K562 (cell line): ENCODE measurements around the gene LTO1. TPM values are rescaled to one million over a fixed set of nuclear protein-coding genes. Genes with fewer than 3 reads are reported as not detected.

Experiments
- BCL6 ChIP-seq: fragments of 250-450 bp; sonication (Bioruptor Pico); IDR thresholded peaks from 2 replicates; pipeline ENCODE4 v1.4.0; 2020
- COPS2 ChIP-seq: fragments of 450-650 bp; conservative IDR thresholded peaks from 2 replicates; pipeline ENCODE4 v1.6.1; 2016; ENCODE audit warnings: mild to moderate bottlenecking, moderate library complexity
- CXXC5 ChIP-seq: fragments of 250-450 bp; sonication (Bioruptor Pico); IDR thresholded peaks from 2 replicates; pipeline ENCODE4 v1.8.0; 2022; ENCODE audit warnings: inconsistent platforms, mild to moderate bottlenecking, moderate library complexity
- HOXB6 ChIP-seq: fragments of 250-450 bp; sonication (Bioruptor Pico); IDR thresholded peaks from 2 replicates; pipeline ENCODE4 v1.5.1; 2022; ENCODE audit warnings: mild to moderate bottlenecking, borderline replicate concordance
- JUN ChIP-seq, 2 experiments: sonication (generic) in 1 of 2; formaldehyde crosslinking in 1 of 2; IDR thresholded peaks; 2 replicates each; pipeline versions ENCODE4 v1.6.1 to v1.8.0; 2012 to 2022; ENCODE audit warnings: borderline replicate concordance in 2 of 2, mild to moderate bottlenecking in 2 of 2, improper control_type of control experiment in 1 of 2, low read depth in 1 of 2, low read length in 1 of 2, missing genetic modification reagents in 1 of 2
- MCM7 ChIP-seq, 2 experiments: fragments of 450-650 bp; IDR thresholded peaks; 2 replicates each; pipeline ENCODE4 v1.6.1; 2016 to 2018
- MGA ChIP-seq: fragments of 450-650 bp; IDR thresholded peaks from 2 replicates; pipeline ENCODE4 v1.6.1; 2016; ENCODE audit warnings: mild to moderate bottlenecking, moderate library complexity
- SP2 ChIP-seq: IDR thresholded peaks from 2 replicates; pipeline ENCODE4 v1.6.1; 2011; ENCODE audit warnings: mild to moderate bottlenecking, low read depth, low read length, moderate library complexity; ENCODE audit not compliant: poor library complexity, severe bottlenecking; ENCODE audit errors: extremely low read depth
- ZBTB12 ChIP-seq: fragments of 250-450 bp; sonication (Bioruptor Pico); IDR thresholded peaks from 2 replicates; pipeline ENCODE4 v1.4.0; 2020
- polyA plus RNA-seq, 8 experiments: library from polyadenylated mRNA; depleted of rRNA in 4 of 8; stranded (reverse) in 5 of 8; unstranded in 3 of 8; fragments of >200 nt; fragmentation: Nextera tagmentation in 2 of 8; fragmentation: Illumina TruSeq in 1 of 8; extraction: Ambion mirVana in 2 of 8; extraction: Trizol in 1 of 8; gene quantifications; 2 replicates each; pipeline versions ENCODE4 v1.2.1 to v1.2.3, GENCODE V29; 2011 to 2014; ENCODE audit warnings: inconsistent platforms in 1 of 8, missing spikeins in 1 of 8
- total RNA-seq, 7 experiments: library from RNA; depleted of rRNA in 6 of 7; stranded (reverse); fragments of >200 nt in 6 of 7; fragmentation: Illumina TruSeq in 2 of 7; extraction: Trizol in 2 of 7; gene quantifications; 2 replicates each; pipeline versions ENCODE4 v1.2.1 to v1.2.3, GENCODE V29; 2011 to 2021; ENCODE audit warnings: low replicate concordance in 1 of 7
- TF ChIP-seq, protein P1 (sequence below), 2 experiments: fragments of 450-650 bp; IDR thresholded peaks; 2 replicates each; pipeline ENCODE4 v1.6.1; 2016
- TF ChIP-seq, protein P2 (sequence below): fragments of 450-650 bp; formaldehyde crosslinking; IDR thresholded peaks from 2 replicates; pipeline ENCODE4 v1.4.0; 2020; ENCODE audit warnings: mild to moderate bottlenecking, moderate library complexity

LTO1 gene
- total and polyA plus RNA-seq, 9 of the 15 experiments (the other 6 are each of a cell fraction or from before 2014, with no cell fraction given) = 2.6 to 43.4 (median 19.1) TPM

DNA sequence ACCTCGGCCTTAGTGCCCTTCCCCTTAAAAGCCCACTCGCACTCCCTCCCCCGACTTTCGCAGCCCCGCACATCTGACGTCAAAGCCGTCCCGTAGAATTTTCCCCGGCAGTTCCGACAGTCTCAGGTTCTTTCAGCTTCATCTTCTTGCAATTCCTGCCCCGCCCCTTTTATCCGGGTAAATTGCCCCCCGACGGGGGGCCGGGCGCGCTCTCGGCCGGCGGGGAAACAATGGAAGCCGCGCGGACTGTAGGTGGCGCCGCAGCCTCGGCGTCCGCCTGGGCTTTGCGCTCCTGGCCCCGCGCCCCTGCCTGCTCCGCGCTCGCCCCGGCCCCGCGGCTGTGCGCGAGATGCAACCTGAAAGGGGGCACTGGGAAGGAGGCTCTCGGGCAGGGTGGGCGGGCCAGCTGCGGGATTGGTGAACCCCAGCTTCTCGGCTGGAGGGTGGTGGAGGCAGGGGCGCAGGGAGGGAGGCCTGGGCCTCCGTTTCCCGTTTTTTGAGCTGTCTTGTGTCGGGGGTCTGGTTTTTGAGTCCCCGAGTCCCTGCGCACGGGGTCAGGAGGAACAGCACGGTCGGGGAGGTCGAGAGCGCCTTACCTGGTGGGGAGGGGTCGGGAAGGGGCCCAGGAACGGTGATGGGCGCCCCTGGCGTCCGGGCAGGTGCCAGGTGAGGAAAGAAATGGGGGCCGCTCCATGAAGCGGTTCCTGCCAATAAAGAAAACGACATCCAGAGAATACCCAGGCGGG lies 29.5 kb upstream of the LTO1 start (continued):
- TF ChIP-seq CXXC5 (CRISPR knock-in tag) = peak; percentile 32; the same call in 1 of the 2 replicates
- no peak for TF ChIP-seq MGA
- TF ChIP-seq, protein P1, sequence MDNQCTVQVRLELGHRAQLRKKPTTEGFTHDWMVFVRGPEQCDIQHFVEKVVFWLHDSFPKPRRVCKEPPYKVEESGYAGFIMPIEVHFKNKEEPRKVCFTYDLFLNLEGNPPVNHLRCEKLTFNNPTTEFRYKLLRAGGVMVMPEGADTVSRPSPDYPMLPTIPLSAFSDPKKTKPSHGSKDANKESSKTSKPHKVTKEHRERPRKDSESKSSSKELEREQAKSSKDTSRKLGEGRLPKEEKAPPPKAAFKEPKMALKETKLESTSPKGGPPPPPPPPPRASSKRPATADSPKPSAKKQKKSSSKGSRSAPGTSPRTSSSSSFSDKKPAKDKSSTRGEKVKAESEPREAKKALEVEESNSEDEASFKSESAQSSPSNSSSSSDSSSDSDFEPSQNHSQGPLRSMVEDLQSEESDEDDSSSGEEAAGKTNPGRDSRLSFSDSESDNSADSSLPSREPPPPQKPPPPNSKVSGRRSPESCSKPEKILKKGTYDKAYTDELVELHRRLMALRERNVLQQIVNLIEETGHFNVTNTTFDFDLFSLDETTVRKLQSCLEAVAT (IDR thresholded peaks at IDR 0.05) = no peak
- TF ChIP-seq HOXB6 = no peak
- no peak for TF ChIP-seq SP2
- TF ChIP-seq JUN (IDR thresholded peaks at IDR 0.05; ENCODE audit: borderline replicate concordance, low read depth, low read length) = no peak
- TF ChIP-seq JUN (CRISPR knock-in tag; IDR thresholded peaks at IDR 0.05; ENCODE audit: borderline replicate concordance) = no peak
- TF ChIP-seq COPS2 = no peak
- TF ChIP-seq BCL6 (CRISPR knock-in tag) = no peak
- no peak for TF ChIP-seq ZBTB12 (CRISPR knock-in tag)
- TF ChIP-seq, protein P2, sequence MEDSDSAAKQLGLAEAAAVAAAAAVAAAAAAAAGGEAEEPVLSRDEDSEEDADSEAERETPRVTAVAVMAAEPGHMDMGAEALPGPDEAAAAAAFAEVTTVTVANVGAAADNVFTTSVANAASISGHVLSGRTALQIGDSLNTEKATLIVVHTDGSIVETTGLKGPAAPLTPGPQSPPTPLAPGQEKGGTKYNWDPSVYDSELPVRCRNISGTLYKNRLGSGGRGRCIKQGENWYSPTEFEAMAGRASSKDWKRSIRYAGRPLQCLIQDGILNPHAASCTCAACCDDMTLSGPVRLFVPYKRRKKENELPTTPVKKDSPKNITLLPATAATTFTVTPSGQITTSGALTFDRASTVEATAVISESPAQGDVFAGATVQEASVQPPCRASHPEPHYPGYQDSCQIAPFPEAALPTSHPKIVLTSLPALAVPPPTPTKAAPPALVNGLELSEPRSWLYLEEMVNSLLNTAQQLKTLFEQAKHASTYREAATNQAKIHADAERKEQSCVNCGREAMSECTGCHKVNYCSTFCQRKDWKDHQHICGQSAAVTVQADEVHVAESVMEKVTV (CRISPR knock-in tag) = no peak
- TF ChIP-seq MCM7 (IDR thresholded peaks at IDR 0.05) = no peak
